OCI-LY3 (cell line): ENCODE results near the gene SPI1.

Source experiments
- EZH2phosphoT487 ChIP-seq: fragments of 200-600 bp; shearing (Covaris generic); IDR thresholded peaks from 2 replicates; pipeline ENCODE4 v1.6.1; 2018; ENCODE audit warnings: antibody characterized with exemption, mixed run types, low read depth
- TF ChIP-seq, protein P1 (sequence below): fragments of 200-600, 300-600 bp; sonication (generic); IDR thresholded peaks from 2 replicates; pipeline ENCODE4 v1.5.1; 2014; ENCODE audit warnings: antibody characterized with exemption, low read length, low read depth

- TF ChIP-seq, protein P1, sequence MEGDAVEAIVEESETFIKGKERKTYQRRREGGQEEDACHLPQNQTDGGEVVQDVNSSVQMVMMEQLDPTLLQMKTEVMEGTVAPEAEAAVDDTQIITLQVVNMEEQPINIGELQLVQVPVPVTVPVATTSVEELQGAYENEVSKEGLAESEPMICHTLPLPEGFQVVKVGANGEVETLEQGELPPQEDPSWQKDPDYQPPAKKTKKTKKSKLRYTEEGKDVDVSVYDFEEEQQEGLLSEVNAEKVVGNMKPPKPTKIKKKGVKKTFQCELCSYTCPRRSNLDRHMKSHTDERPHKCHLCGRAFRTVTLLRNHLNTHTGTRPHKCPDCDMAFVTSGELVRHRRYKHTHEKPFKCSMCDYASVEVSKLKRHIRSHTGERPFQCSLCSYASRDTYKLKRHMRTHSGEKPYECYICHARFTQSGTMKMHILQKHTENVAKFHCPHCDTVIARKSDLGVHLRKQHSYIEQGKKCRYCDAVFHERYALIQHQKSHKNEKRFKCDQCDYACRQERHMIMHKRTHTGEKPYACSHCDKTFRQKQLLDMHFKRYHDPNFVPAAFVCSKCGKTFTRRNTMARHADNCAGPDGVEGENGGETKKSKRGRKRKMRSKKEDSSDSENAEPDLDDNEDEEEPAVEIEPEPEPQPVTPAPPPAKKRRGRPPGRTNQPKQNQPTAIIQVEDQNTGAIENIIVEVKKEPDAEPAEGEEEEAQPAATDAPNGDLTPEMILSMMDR = no peak
- TF ChIP-seq EZH2phosphoT487 = no peak
Observed at GRCh38 chr11:47356998-47357329, 21.4 kb downstream of the SPI1 start.
